GM12878 (cell line): ENCODE data around the gene SHROOM3. TPM values are rescaled to one million over a fixed set of nuclear protein-coding genes. Genes with fewer than 3 reads are reported as not detected.

Experiments
- ATAC-seq: fragments of 200-7000 bp; cut with Tn5 transposase; 3 replicates; pipeline ENCODE4 v1.9.1; 2020; ENCODE audit warnings: mild to moderate bottlenecking, moderate library complexity
- BruUV-seq: library from RNA; stranded (reverse); fragments of 400-500 nt; replicated peaks from 2 replicates; lab custom pipeline; 2021; lab: Mats Ljungman, UMichigan
- CTCF ChIA-PET: fragments of 300-600 bp; sonication (Branson Sonifier 250); formaldehyde crosslinking; extraction: SDS; loops from one replicate; lab custom pipeline; 2021; ENCODE audit warnings: inconsistent platforms; lab: Yijun Ruan, JAX
- POLR2A ChIA-PET: fragments of 350-600 bp; formaldehyde crosslinking; extraction: SDS; loops from one replicate; lab custom pipeline; 2021; ENCODE audit warnings: inconsistent platforms; lab: Charles Lee
- RAD21 ChIA-PET: fragments of 300-600 bp; sonication (Branson Sonifier 250); formaldehyde crosslinking; loops from one replicate; lab custom pipeline; 2023; ENCODE audit warnings: antibody characterized with exemption; ENCODE audit not compliant: unreplicated experiment; lab: Charles Lee
- SMC1A ChIA-PET: fragments of 300-600 bp; sonication (Branson Sonifier 250); formaldehyde crosslinking; loops from one replicate; lab custom pipeline; 2023; ENCODE audit not compliant: unreplicated experiment, uncharacterized antibody; lab: Charles Lee
- DNase-seq: peaks from one replicate; pipeline ENCODE4 v3.0.0-alpha.2; 2011; ENCODE audit warnings: low read depth, low spot score
- FAIRE-seq: peaks from 3 replicates; lab custom pipeline; 2011; peaks lifted over from hg19 to GRCh38; lab: Jason Lieb, UNC
- H2AFZ ChIP-seq: 2 replicates; pipeline ENCODE4 v1.6.0; 2011; ENCODE audit warnings: low read depth, low read length, control low read depth; ENCODE audit not compliant: control insufficient read depth
- H3K27ac ChIP-seq: 2 replicates; pipeline ENCODE4 v1.5.1; 2011; ENCODE audit warnings: control low read depth; ENCODE audit not compliant: control insufficient read depth, insufficient read depth
- H3K27me3 ChIP-seq, 2 experiments: replicated peaks in 1 of 2; 2 replicates each; pipeline versions ENCODE4 v1.6.0 to v1.6.1; 2011; ENCODE audit warnings: low read length in 1 of 2; ENCODE audit not compliant: control insufficient read depth in 2 of 2, insufficient read depth in 2 of 2
- H3K36me3 ChIP-seq, 2 experiments: 2 replicates each; pipeline ENCODE4 v1.5.1; 2011; ENCODE audit warnings: low read length in 1 of 2; ENCODE audit not compliant: control insufficient read depth in 2 of 2, insufficient read depth in 2 of 2
- H3K4me1 ChIP-seq: 2 replicates; pipeline ENCODE4 v1.6.1; 2011; ENCODE audit warnings: mild to moderate bottlenecking, low read length, moderate library complexity, mixed read lengths; ENCODE audit not compliant: control insufficient read depth, insufficient read depth
- H3K4me2 ChIP-seq: 2 replicates; pipeline ENCODE4 v1.6.0; 2011; ENCODE audit warnings: control low read depth; ENCODE audit not compliant: control insufficient read depth, insufficient read depth
- H3K4me3 ChIP-seq: fragments of 200-600 bp; sonication (generic); 2 replicates; pipeline ENCODE4 v1.5.1; 2016
- H3K79me2 ChIP-seq: 2 replicates; pipeline ENCODE4 v1.6.0; 2011; ENCODE audit warnings: low read length; ENCODE audit not compliant: control insufficient read depth, insufficient read depth
- H3K9ac ChIP-seq: 2 replicates; pipeline ENCODE4 v1.8.0; 2011; ENCODE audit warnings: low read length, control low read depth, mixed read lengths; ENCODE audit not compliant: control insufficient read depth, insufficient read depth
- H3K9me3 ChIP-seq: replicated peaks from 3 replicates; pipeline ENCODE4 v1.5.1; 2011; ENCODE audit warnings: mild to moderate bottlenecking, low read length; ENCODE audit not compliant: control insufficient read depth, insufficient read depth
- H4K20me1 ChIP-seq: 2 replicates; pipeline ENCODE4 v1.6.0; 2011; ENCODE audit not compliant: control insufficient read depth, insufficient read depth
- CREM ChIP-seq: IDR thresholded peaks from 2 replicates; pipeline ENCODE4 v1.6.1; 2014; ENCODE audit warnings: antibody characterized with exemption, low read depth
- FOS ChIP-seq: IDR thresholded peaks from 3 replicates; pipeline ENCODE4 v1.6.1; 2011; ENCODE audit warnings: borderline replicate concordance; ENCODE audit not compliant: insufficient read length; ENCODE audit errors: extremely low read depth
- FOXK2 ChIP-seq: fragments of 450-650 bp; IDR thresholded peaks from 2 replicates; pipeline ENCODE4 v1.6.1; 2017; ENCODE audit warnings: mild to moderate bottlenecking, moderate library complexity
- GATAD2B ChIP-seq: fragments of 450-650 bp; conservative IDR thresholded peaks from 2 replicates; pipeline ENCODE4 v1.6.1; 2017; ENCODE audit warnings: low read depth, mild to moderate bottlenecking, moderate library complexity
- IRF4 ChIP-seq: IDR thresholded peaks from 2 replicates; pipeline ENCODE4 v1.6.1; 2011; ENCODE audit warnings: low read depth, low read length
- MTA2 ChIP-seq: fragments of 450-650 bp; IDR thresholded peaks from 2 replicates; pipeline ENCODE4 v1.6.1; 2016; ENCODE audit warnings: low read depth, mild to moderate bottlenecking, moderate library complexity
- PKNOX1 ChIP-seq: fragments of 450-650 bp; IDR thresholded peaks from 2 replicates; pipeline ENCODE4 v1.6.1; 2016; ENCODE audit warnings: mild to moderate bottlenecking
- ZNF207 ChIP-seq: fragments of 450-650 bp; IDR thresholded peaks from 2 replicates; pipeline ENCODE4 v1.6.1; 2014; ENCODE audit warnings: antibody characterized with exemption, mild to moderate bottlenecking, borderline replicate concordance
- ZNF274 ChIP-seq: IDR thresholded peaks from one replicate; pipeline ENCODE4 v1.8.0; 2011; ENCODE audit not compliant: insufficient read length, insufficient read depth
- ZNF384 ChIP-seq: IDR thresholded peaks from 2 replicates; pipeline ENCODE4 v1.6.1; 2012; ENCODE audit warnings: low read depth, mild to moderate bottlenecking, low read length, improper control_type of control experiment, borderline replicate concordance
- WGBS: methylation state at CpG from one replicate; pipeline ENCODE4 v1.1.6; 2016; ENCODE audit warnings: low lambda C conversion rate; ENCODE audit not compliant: insufficient replicate concordance, insufficient coverage; ENCODE audit errors: missing lambda C conversion rate; 5-methylcytosine and 5-hydroxymethylcytosine counted together
- in situ Hi-C: fragments of 300-500 bp; cut with MboI; formaldehyde crosslinking; loops from 9 replicates; pipeline ENCODE4 v1.14.3; 2018; ENCODE audit warnings: mixed read lengths
- intact Hi-C: fragments of 100-400 bp; cut with micrococcal nuclease; formaldehyde crosslinking; loops from one replicate; pipeline ENCODE4 v1.14.2; 2022; ENCODE audit not compliant: unreplicated experiment
- polyA plus RNA-seq, 11 experiments: library from polyadenylated mRNA; depleted of rRNA in 4 of 11; unstranded in 6 of 11; stranded (reverse) in 5 of 11; fragments of >200 nt; fragmentation: Nextera tagmentation in 4 of 11; fragmentation: Illumina TruSeq in 1 of 11; extraction: Ambion mirVana in 4 of 11; extraction: Trizol in 1 of 11; gene quantifications; 1 replicate in 1 of 11; 2 replicates in 10 of 11; pipeline versions ENCODE4 v1.2.1 to v1.2.3, GENCODE V29; 2011 to 2016; ENCODE audit warnings: inconsistent platforms in 2 of 11, missing spikeins in 2 of 11, low read depth in 1 of 11
- total RNA-seq, 4 experiments: library from RNA; depleted of rRNA in 3 of 4; stranded (reverse); fragments of >200 nt in 3 of 4; fragmentation: Illumina TruSeq in 1 of 4; extraction: Trizol in 1 of 4; gene quantifications; 2 replicates each; pipeline versions ENCODE4 v1.2.1 to v1.2.3, GENCODE V29; 2013 to 2021

SHROOM3 gene
- total and polyA plus RNA-seq, 10 of the 15 experiments (the other 5 are each of a cell fraction or from before 2014, with no cell fraction given), result under 0.01 to 0.29 (median 0.08) TPM; not detected in 1

GRCh38 chr4:76442807-76443206 is 7.8 kb downstream of the SHROOM3 start (continued):
- TF ChIP-seq MTA2, result no peak

GRCh38 chr4:76443376-76443775 is 8.3 kb downstream of the SHROOM3 start:
- Histone ChIP-seq H3K9me3 (no peaks in the 10 kb centered on the region), H3K27me3 (no peaks in the 10 kb centered on the region; a peak in 1 of 4 replicates), H3K4me2 (no peak overlapping the region), H3K4me3 (no peak overlapping the region), H2AFZ (no peak overlapping the region), H3K36me3 (no peaks in the 10 kb centered on the region), H3K9ac (no peak overlapping the region), H4K20me1 (no peaks in the 10 kb centered on the region), H3K27ac (no peak overlapping the region), H3K4me1 (no peaks in the 10 kb centered on the region), H3K79me2 (no peaks in the 10 kb centered on the region)
- intact Hi-C loops, result no loop called here
- ChIA-PET CTCF (interaction anchor here (0.6 to 1.2 kb wide), 2 partner anchors 10 to 12 kb away, joined by 4 read pairs; no protein-coding TSS in a partner anchor), RAD21 (no interaction called here), SMC1A (interaction anchor here (0.6 kb wide), 1 partner anchor 1626 kb away, joined by 3 read pairs; no protein-coding TSS in a partner anchor), POLR2A (no interaction called here)
- FAIRE-seq, result no peak
- no peak for ATAC-seq
- in situ Hi-C loops, result no loop called here
- no TSS peak for BruUV-seq
- TF ChIP-seq CREM (no peak), PKNOX1 (no peak), ZNF274 (no peak), ZNF207 (no peak), GATAD2B (no peak), IRF4 (no peak), FOS (no peak), ZNF384 (no peak), FOXK2 (no peak)
- DNase-seq, result no peak
- 33% methylated on average over 1 of the region's 1 CpG for WGBS
